IMR-90 (cell line): ENCODE measurements around the gene NKAIN4. TPM values are rescaled to one million over a fixed set of nuclear protein-coding genes. Genes with fewer than 3 reads are reported as not detected.

Experiments used
- ATAC-seq: fragments of 200-7000 bp; cut with Tn5 transposase; 2 replicates; pipeline ENCODE4 v1.9.1; 2020; ENCODE audit warnings: low read depth, mild to moderate bottlenecking, moderate library complexity
- BruUV-seq: library from RNA; stranded (reverse); fragments of 400-500 nt; replicated peaks from 2 replicates; lab custom pipeline; 2021; lab: Mats Ljungman, UMichigan
- CTCF ChIA-PET: fragments of 300-600 bp; formaldehyde crosslinking; extraction: SDS; loops from one replicate; lab custom pipeline; 2021; ENCODE audit warnings: antibody characterized with exemption; lab: Yijun Ruan, JAX
- POLR2A ChIA-PET: fragments of 300-600 bp; sonication (Branson Sonifier 250); formaldehyde crosslinking; loops from one replicate; lab custom pipeline; 2022; ENCODE audit warnings: antibody characterized with exemption; ENCODE audit not compliant: unreplicated experiment; lab: Charles Lee
- DNase-seq: peaks from one replicate; pipeline ENCODE4 v3.0.0; 2013
- H2AFZ ChIP-seq: replicated peaks from 2 replicates; pipeline ENCODE3; 2013; ENCODE audit warnings: low read length, mild to moderate bottlenecking; ENCODE audit not compliant: poor library complexity
- H2AK5ac ChIP-seq: 2 replicates; pipeline ENCODE4 v1.6.1; 2013; ENCODE audit warnings: low read depth, low read length, inconsistent platforms
- H2AK9ac ChIP-seq: replicated peaks from 2 replicates; pipeline ENCODE3; 2013; ENCODE audit warnings: mild to moderate bottlenecking, low read depth, low read length, moderate library complexity; ENCODE audit not compliant: poor library complexity
- H2BK120ac ChIP-seq: 2 replicates; pipeline ENCODE4 v1.6.1; 2013; ENCODE audit warnings: low read depth, low read length, inconsistent platforms
- H2BK15ac ChIP-seq: 3 replicates; pipeline ENCODE4 v1.6.1; 2013; ENCODE audit warnings: low read depth, low read length, inconsistent platforms
- H2BK20ac ChIP-seq: 2 replicates; pipeline ENCODE4 v1.6.1; 2013; ENCODE audit warnings: low read depth, mild to moderate bottlenecking, inconsistent platforms, low read length, moderate library complexity
- H2BK5ac ChIP-seq: 2 replicates; pipeline ENCODE4 v1.6.1; 2013; ENCODE audit warnings: mild to moderate bottlenecking, low read depth, low read length, inconsistent platforms; ENCODE audit not compliant: poor library complexity, severe bottlenecking
- H3K14ac ChIP-seq: replicated peaks from 2 replicates; pipeline ENCODE4 v1.6.1; 2013; ENCODE audit warnings: low read depth, low read length, inconsistent platforms
- H3K18ac ChIP-seq: 2 replicates; pipeline ENCODE4 v1.6.1; 2013; ENCODE audit warnings: low read depth, low read length, control low read depth
- H3K23ac ChIP-seq: 2 replicates; pipeline ENCODE4 v1.6.1; 2013; ENCODE audit warnings: low read depth, low read length, inconsistent platforms
- H3K27ac ChIP-seq: 2 replicates; pipeline ENCODE4 v1.5.1; 2013; ENCODE audit warnings: mild to moderate bottlenecking, control low read depth, low read length; ENCODE audit not compliant: insufficient read depth
- H3K27me3 ChIP-seq: 2 replicates; pipeline ENCODE4 v1.6.1; 2013; ENCODE audit warnings: low read length; ENCODE audit not compliant: control insufficient read depth, insufficient read depth
- H3K36me3 ChIP-seq: 2 replicates; pipeline ENCODE4 v1.6.1; 2013; ENCODE audit warnings: low read length, mixed read lengths; ENCODE audit not compliant: control insufficient read depth, insufficient read depth
- H3K4ac ChIP-seq: 2 replicates; pipeline ENCODE4 v1.6.1; 2013; ENCODE audit warnings: low read depth, low read length, inconsistent platforms
- H3K4me1 ChIP-seq: 2 replicates; pipeline ENCODE4 v1.6.1; 2013; ENCODE audit warnings: low read length, mixed read lengths; ENCODE audit not compliant: control insufficient read depth, insufficient read depth
- H3K4me2 ChIP-seq: 2 replicates; pipeline ENCODE4 v1.6.1; 2013; ENCODE audit warnings: low read depth, mild to moderate bottlenecking, control low read depth, low read length, moderate library complexity
- H3K4me3 ChIP-seq: 2 replicates; pipeline ENCODE4 v1.5.1; 2013; ENCODE audit warnings: low read depth, mild to moderate bottlenecking, control low read depth, low read length, moderate library complexity; ENCODE audit not compliant: insufficient read depth
- H3K56ac ChIP-seq: 2 replicates; pipeline ENCODE4 v1.6.1; 2013; ENCODE audit warnings: low read length, inconsistent platforms; ENCODE audit not compliant: insufficient read depth; ENCODE audit errors: extremely low read depth
- H3K79me1 ChIP-seq, 2 experiments: 2 replicates each; pipeline ENCODE4 v1.6.1; 2013; ENCODE audit warnings: low read length in 2 of 2, inconsistent platforms in 1 of 2, low read depth in 1 of 2
- H3K9ac ChIP-seq: 2 replicates; pipeline ENCODE4 v1.6.1; 2013; ENCODE audit warnings: low read depth, low read length, control low read depth
- H3K9me1 ChIP-seq: 2 replicates; pipeline ENCODE4 v1.6.1; 2013; ENCODE audit warnings: low read length, inconsistent platforms; ENCODE audit not compliant: insufficient read depth
- H3K9me3 ChIP-seq: 2 replicates; pipeline ENCODE4 v1.6.1; 2013; ENCODE audit warnings: low read length; ENCODE audit not compliant: control insufficient read depth, insufficient read depth
- H4K20me1 ChIP-seq: 2 replicates; pipeline ENCODE4 v1.6.1; 2013; ENCODE audit warnings: low read length, inconsistent platforms; ENCODE audit not compliant: insufficient read depth
- H4K5ac ChIP-seq: 2 replicates; pipeline ENCODE4 v1.6.1; 2013; ENCODE audit warnings: mild to moderate bottlenecking, low read depth, low read length, control low read depth
- H4K8ac ChIP-seq, 2 experiments: 2 replicates each; pipeline ENCODE4 v1.6.1; 2013; ENCODE audit warnings: low read depth in 2 of 2, low read length in 2 of 2, control low read depth in 1 of 2, inconsistent platforms in 1 of 2
- H4K91ac ChIP-seq: 2 replicates; pipeline ENCODE4 v1.6.1; 2013; ENCODE audit warnings: low read depth, low read length, inconsistent platforms; ENCODE audit not compliant: insufficient read depth
- BHLHE40 ChIP-seq: fragments of 150-350 bp; IDR thresholded peaks from 2 replicates; pipeline ENCODE4 v1.6.1; 2016; ENCODE audit warnings: mild to moderate bottlenecking, low read depth, low read length
- CEBPB ChIP-seq: IDR thresholded peaks from 2 replicates; pipeline ENCODE4 v1.6.1; 2012; ENCODE audit warnings: low read depth, low read length, improper control_type of control experiment
- CHD1 ChIP-seq: IDR thresholded peaks from 2 replicates; pipeline ENCODE4 v1.6.1; 2012; ENCODE audit warnings: low read depth, low read length, improper control_type of control experiment
- CTCF ChIP-seq: conservative IDR thresholded peaks from 2 replicates; pipeline ENCODE4 v1.5.1; 2012; ENCODE audit warnings: mild to moderate bottlenecking, low read depth, low read length, improper control_type of control experiment
- ELK1 ChIP-seq: fragments of 150-350 bp; IDR thresholded peaks from 2 replicates; pipeline ENCODE4 v1.6.1; 2016; ENCODE audit warnings: low read depth, mild to moderate bottlenecking, low read length, moderate library complexity, borderline replicate concordance
- FOS ChIP-seq: fragments of 150-350 bp; IDR thresholded peaks from 2 replicates; pipeline ENCODE4 v1.6.1; 2016; ENCODE audit warnings: low read depth, low read length
- MAFK ChIP-seq: IDR thresholded peaks from 2 replicates; pipeline ENCODE4 v1.6.1; 2012; ENCODE audit warnings: low read depth, low read length, improper control_type of control experiment
- MXI1 ChIP-seq: IDR thresholded peaks from 2 replicates; pipeline ENCODE4 v1.6.1; 2012; ENCODE audit warnings: low read depth, mild to moderate bottlenecking, low read length, moderate library complexity, borderline replicate concordance
- NFE2L2 ChIP-seq: fragments of 150-350 bp; IDR thresholded peaks from 2 replicates; pipeline ENCODE4 v1.6.1; 2016; ENCODE audit warnings: low read depth, mild to moderate bottlenecking, low read length
- POLR2A ChIP-seq: IDR thresholded peaks from 2 replicates; pipeline ENCODE4 v1.6.1; 2012; ENCODE audit warnings: mild to moderate bottlenecking, low read depth, low read length
- RAD21 ChIP-seq: IDR thresholded peaks from 2 replicates; pipeline ENCODE4 v1.6.1; 2012; ENCODE audit warnings: low read length, improper control_type of control experiment
- RCOR1 ChIP-seq: IDR thresholded peaks from 2 replicates; pipeline ENCODE4 v1.6.1; 2012; ENCODE audit warnings: mild to moderate bottlenecking, low read length, improper control_type of control experiment; ENCODE audit not compliant: insufficient replicate concordance
- RFX5 ChIP-seq: IDR thresholded peaks from 2 replicates; pipeline ENCODE4 v1.8.0; 2012; ENCODE audit warnings: low read depth, mild to moderate bottlenecking, low read length, moderate library complexity
- SMC3 ChIP-seq: fragments of 150-350 bp; IDR thresholded peaks from 2 replicates; pipeline ENCODE4 v1.6.1; 2016; ENCODE audit warnings: low read depth, mild to moderate bottlenecking, antibody characterized with exemption, low read length, moderate library complexity
- USF2 ChIP-seq: fragments of 150-350 bp; IDR thresholded peaks from 2 replicates; pipeline ENCODE4 v1.6.1; 2017; ENCODE audit warnings: mild to moderate bottlenecking, antibody characterized with exemption, low read length, low read depth
- WGBS, 2 experiments: methylation state at CpG; one replicate each; pipeline versions ENCODE4 v1.1.5 to v1.1.7; 2013; ENCODE audit warnings: missing lambda C conversion rate in 2 of 2; ENCODE audit not compliant: insufficient read length in 1 of 2; ENCODE audit errors: extremely low coverage in 2 of 2; 5-methylcytosine and 5-hydroxymethylcytosine counted together
- dilution Hi-C: fragments of 300-500 bp; cut with HindIII; formaldehyde crosslinking; loops from one replicate; pipeline ENCODE4 v1.14.3; 2018; ENCODE audit warnings: low sequenced_read_pairs; ENCODE audit not compliant: unreplicated experiment
- in situ Hi-C: fragments of 300-500 bp; cut with MboI; formaldehyde crosslinking; loops from 3 replicates; pipeline ENCODE4 v1.14.3; 2019; ENCODE audit warnings: low sequenced_read_pairs, inconsistent platforms, mixed read lengths
- intact Hi-C: fragments of 100-400 bp; cut with micrococcal nuclease; formaldehyde crosslinking; loops from 2 replicates; pipeline ENCODE4 v1.10.0; 2022
- polyA plus RNA-seq, 3 experiments: library from polyadenylated mRNA; depleted of rRNA; stranded (reverse); fragments of >200 nt; gene quantifications; 2 replicates each; pipeline ENCODE4 v1.2.3, GENCODE V29; 2012; ENCODE audit warnings: low replicate concordance in 1 of 3
- total RNA-seq: library from RNA; depleted of rRNA; stranded (reverse); fragments of >200 nt; gene quantifications from 2 replicates; pipeline ENCODE4 v1.2.3, GENCODE V29; 2012

The NKAIN4 gene
- total and polyA plus RNA-seq, 2 of the 4 experiments (the other 2 are of a cell fraction), result not detected

GRCh38 chr20:63205896-63206295 is 48.4 kb downstream of the NKAIN4 start:
- no peak overlapping the region for H3K18ac ChIP-seq
- no peak overlapping the region for H3K23ac ChIP-seq
- peaks cover 69% of the 10 kb centered on the region for H3K36me3 ChIP-seq
- no peak overlapping the region for H4K91ac ChIP-seq
- TF ChIP-seq NFE2L2, result no peak
- TF ChIP-seq CTCF, result no peak
- TF ChIP-seq USF2, result no peak
- no peak for TF ChIP-seq RCOR1
- no peak for TF ChIP-seq CHD1
- TF ChIP-seq FOS, result no peak
- TF ChIP-seq MXI1, result no peak
- TF ChIP-seq ELK1, result no peak
- TF ChIP-seq RFX5, result no peak
- TF ChIP-seq MAFK, result no peak
- no peak for TF ChIP-seq CEBPB
- TF ChIP-seq SMC3, result no peak
- TF ChIP-seq POLR2A, result no peak
- no peak for TF ChIP-seq RAD21
- no peak for TF ChIP-seq BHLHE40
- H3K27me3 ChIP-seq, result no peaks in the 10 kb centered on the region
- H2AK5ac ChIP-seq, result no peak overlapping the region
- no peak overlapping the region for H3K4me3 ChIP-seq
- in situ Hi-C loops (no loop called here), dilution Hi-C loops (no loop called here), intact Hi-C loops (no loop called here)
- no peak overlapping the region for H3K14ac ChIP-seq
- no peak overlapping the region for H4K5ac ChIP-seq
- H2BK20ac ChIP-seq, result no peak overlapping the region
- H2BK15ac ChIP-seq, result no peak overlapping the region
- CTCF ChIA-PET, result no interaction called here
- H3K4me1 ChIP-seq, result no peaks in the 10 kb centered on the region; the same call in 1 of the 2 replicates
- no peak overlapping the region for H2AFZ ChIP-seq
- no peak overlapping the region for H3K56ac ChIP-seq
- no peak overlapping the region for H3K4ac ChIP-seq
- H4K20me1 ChIP-seq, result peaks cover 94% of the 10 kb centered on the region
- H3K27ac ChIP-seq, result no peak overlapping the region
- H3K9me3 ChIP-seq, result no peaks in the 10 kb centered on the region
- no peak for ATAC-seq
- H2AK9ac ChIP-seq, result no peak overlapping the region
- POLR2A ChIA-PET, result no interaction called here
- peaks cover 17 to 79% of the 10 kb centered on the region in 2 experiments for H3K79me1 ChIP-seq
- no peak overlapping the region for H2BK120ac ChIP-seq
- no peaks in the 10 kb centered on the region; the same call in 1 of the 2 replicates for H3K9me1 ChIP-seq
- no peak for DNase-seq
- no peak overlapping the region for H3K4me2 ChIP-seq
- H4K8ac ChIP-seq, result no peak overlapping the region
- WGBS, 2 experiments, result 72% methylated on average over 5 of the region's 10 CpGs; no CpG with 5 or more reads in 1 of the 2 experiments
- BruUV-seq, result no TSS peak
- no peak overlapping the region for H3K9ac ChIP-seq
- no peak overlapping the region for H2BK5ac ChIP-seq
